Ishikawa (cell line): ENCODE results near the gene SMYD3.

Source experiments
- CEBPB ChIP-seq: IDR thresholded peaks from 2 replicates; pipeline ENCODE4 v1.6.1; 2012
- CREB1 ChIP-seq: IDR thresholded peaks from 2 replicates; pipeline ENCODE4 v1.6.1; 2012; ENCODE audit warnings: low read depth
- EGR1 ChIP-seq: IDR thresholded peaks from 2 replicates; pipeline ENCODE4 v1.6.1; 2012
- EP300 ChIP-seq: IDR thresholded peaks from 2 replicates; pipeline ENCODE4 v1.6.1; 2012; ENCODE audit warnings: borderline replicate concordance
- FOXM1 ChIP-seq: IDR thresholded peaks from 2 replicates; pipeline ENCODE4 v1.6.1; 2012; ENCODE audit warnings: low read depth, borderline replicate concordance
- MAX ChIP-seq: IDR thresholded peaks from 2 replicates; pipeline ENCODE4 v1.6.1; 2012
- NFIC ChIP-seq: IDR thresholded peaks from 2 replicates; pipeline ENCODE4 v1.6.1; 2012
- RAD21 ChIP-seq: IDR thresholded peaks from 2 replicates; pipeline ENCODE4 v1.6.1; 2012; ENCODE audit warnings: low read depth
- REST ChIP-seq: IDR thresholded peaks from 2 replicates; pipeline ENCODE4 v1.6.1; 2012; ENCODE audit warnings: low read depth, mild to moderate bottlenecking
- TAF1 ChIP-seq: IDR thresholded peaks from 2 replicates; pipeline ENCODE4 v1.6.1; 2012; ENCODE audit warnings: low read depth, mild to moderate bottlenecking
- TCF12 ChIP-seq: IDR thresholded peaks from 2 replicates; pipeline ENCODE4 v1.6.1; 2012; ENCODE audit warnings: low read depth
- TEAD4 ChIP-seq: IDR thresholded peaks from 2 replicates; pipeline ENCODE4 v1.6.1; 2012
- USF1 ChIP-seq: IDR thresholded peaks from 2 replicates; pipeline ENCODE4 v1.6.1; 2012
- YY1 ChIP-seq: IDR thresholded peaks from 2 replicates; pipeline ENCODE4 v1.6.1; 2012; ENCODE audit warnings: low read depth
- ZBTB7A ChIP-seq: IDR thresholded peaks from 2 replicates; pipeline ENCODE4 v1.6.1; 2012; ENCODE audit warnings: low read depth

SMYD3 gene

GRCh38 chr1:246372559-246372958 is 134.5 kb downstream of the SMYD3 start:
- TF ChIP-seq REST (no peak), NFIC (no peak), TAF1 (no peak), EP300 (no peak)

- TF ChIP-seq MAX, result no peak
- no peak for TF ChIP-seq YY1
- no peak for TF ChIP-seq FOXM1
- TF ChIP-seq ZBTB7A, result no peak
- TF ChIP-seq EGR1, result no peak
- TF ChIP-seq TCF12, result no peak
- no peak for TF ChIP-seq CEBPB
- TF ChIP-seq CREB1, result no peak
- TF ChIP-seq TAF1, result no peak
- no peak for TF ChIP-seq TEAD4
- TF ChIP-seq RAD21, result no peak
- no peak for TF ChIP-seq NFIC
- TF ChIP-seq EP300, result no peak
- no peak for TF ChIP-seq REST
- TF ChIP-seq USF1, result no peak
Observed at GRCh38 chr1:246367041-246367440, 140.0 kb downstream of the SMYD3 start.

GRCh38 chr1:246365708-246366107 is 141.4 kb downstream of the SMYD3 start:
- TF ChIP-seq RAD21, result no peak
- no peak for TF ChIP-seq TCF12
- no peak for TF ChIP-seq EGR1
- TF ChIP-seq NFIC, result no peak
- no peak for TF ChIP-seq EP300
- no peak for TF ChIP-seq ZBTB7A
- TF ChIP-seq REST, result no peak

- no peak for TF ChIP-seq EGR1
Observed at GRCh38 chr1:246364415-246364941, 142.6 kb downstream of the SMYD3 start.

GRCh38 chr1:246357014-246357598 is 150.0 kb downstream of the SMYD3 start:
- TF ChIP-seq EP300, result peak; percentile 25; the same call in 1 of the 2 replicates

GRCh38 chr1:246355411-246356230 is 151.5 kb downstream of the SMYD3 start:
- TF ChIP-seq REST, result no peak
- no peak for TF ChIP-seq ZBTB7A
- no peak for TF ChIP-seq MAX
- no peak for TF ChIP-seq NFIC
- no peak for TF ChIP-seq CEBPB
- TF ChIP-seq RAD21, result no peak
- no peak for TF ChIP-seq TCF12
- no peak for TF ChIP-seq EP300
- TF ChIP-seq FOXM1, result no peak
- no peak for TF ChIP-seq USF1
